Coronary artery (tissue), 2 donors: ENCODE measurements around the gene THSD7A.
"Not testable (repeated sequence)": the region's sequence is repeated elsewhere in the genome, so short reads cannot be mapped to it uniquely, and the experiment has no call there.

Experiments
- DNase-seq: peaks from one replicate; pipeline ENCODE4 v3.0.0-alpha.2; 2017; ENCODE audit warnings: low spot score
- H3K27ac ChIP-seq, 2 donors: fragments of 200-600 bp; sonication (generic); one replicate each; pipeline ENCODE4 v1.5.1; 2016 to 2019
- H3K4me3 ChIP-seq: fragments of 200-600 bp; sonication (generic); 2 replicates; pipeline ENCODE4 v1.5.1; 2016; ENCODE audit warnings: mild to moderate bottlenecking, moderate library complexity
- CTCF ChIP-seq: fragments of 200-600 bp; sonication (generic); IDR thresholded peaks from one replicate; pipeline ENCODE4 v1.5.1; 2019; ENCODE audit warnings: antibody characterized with exemption

The THSD7A gene

GRCh38 chr7:11448323-11448722 is 383.7 kb downstream of the THSD7A start:
- Histone ChIP-seq H3K4me3 (no peak overlapping the region), H3K27ac (no peak overlapping the region)
- TF ChIP-seq CTCF = no peak
- DNase-seq = no peak

DNA sequence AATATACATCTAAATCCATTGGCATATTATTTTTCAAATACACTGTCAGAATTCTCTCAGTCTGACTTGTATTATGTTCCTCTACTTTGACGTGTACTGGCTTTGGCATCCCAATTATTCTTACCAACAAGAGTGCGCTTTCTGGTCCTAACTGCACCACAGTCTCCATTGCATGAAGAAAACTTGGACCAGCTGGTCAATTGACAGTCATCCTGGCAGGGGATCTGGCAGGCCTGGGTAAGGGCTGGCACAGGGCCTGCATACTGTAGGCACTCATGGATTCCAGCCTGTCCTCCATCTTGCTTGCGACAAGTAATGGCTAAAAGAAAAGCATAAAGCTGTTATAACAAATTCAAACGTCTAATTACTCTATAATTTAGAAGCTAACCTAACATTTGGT is 384.9 kb downstream of the THSD7A start:
- H3K4me3 ChIP-seq = no peak overlapping the region
- H3K27ac ChIP-seq = no peak overlapping the region
- TF ChIP-seq CTCF = no peak
- no peak for DNase-seq

DNA sequence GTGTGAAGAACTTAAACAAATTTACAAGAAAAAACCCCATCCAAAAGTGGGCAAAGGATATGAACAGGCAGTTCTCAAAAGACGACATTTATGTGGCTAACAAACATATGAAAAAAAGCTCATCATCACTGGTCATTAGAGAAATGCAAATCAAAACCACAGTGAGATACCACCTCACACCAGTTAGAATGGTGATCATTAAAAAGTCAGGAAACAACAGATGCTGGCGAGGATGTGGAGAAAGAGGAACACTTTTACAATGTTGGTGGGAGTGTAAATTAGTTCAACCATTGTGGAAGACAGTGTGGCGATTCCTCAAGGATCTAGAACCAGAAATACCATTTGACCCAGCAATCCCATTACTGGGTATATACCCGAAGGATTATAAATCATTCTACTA is 388.1 kb downstream of the THSD7A start:
- DNase-seq, H3K4me3 ChIP-seq, H3K27ac ChIP-seq: not testable (repeated sequence)

- Histone ChIP-seq H3K27ac (no peak overlapping the region), H3K4me3 (no peak overlapping the region)
- TF ChIP-seq CTCF = no peak
- DNase-seq = no peak
Measured at GRCh38 chr7:11437994-11438393, 394.0 kb downstream of the THSD7A start.

GRCh38 chr7:11436773-11437524 is 395.0 kb downstream of the THSD7A start:
- TF ChIP-seq CTCF = no peak
- DNase-seq = no peak
- H3K4me3 ChIP-seq = no peak overlapping the region
- H3K27ac ChIP-seq = no peak overlapping the region

- no peak for DNase-seq
- Histone ChIP-seq H3K27ac (no peak overlapping the region), H3K4me3 (no peak overlapping the region)
- TF ChIP-seq CTCF = no peak
Measured at GRCh38 chr7:11436316-11436715, 395.7 kb downstream of the THSD7A start.

DNA sequence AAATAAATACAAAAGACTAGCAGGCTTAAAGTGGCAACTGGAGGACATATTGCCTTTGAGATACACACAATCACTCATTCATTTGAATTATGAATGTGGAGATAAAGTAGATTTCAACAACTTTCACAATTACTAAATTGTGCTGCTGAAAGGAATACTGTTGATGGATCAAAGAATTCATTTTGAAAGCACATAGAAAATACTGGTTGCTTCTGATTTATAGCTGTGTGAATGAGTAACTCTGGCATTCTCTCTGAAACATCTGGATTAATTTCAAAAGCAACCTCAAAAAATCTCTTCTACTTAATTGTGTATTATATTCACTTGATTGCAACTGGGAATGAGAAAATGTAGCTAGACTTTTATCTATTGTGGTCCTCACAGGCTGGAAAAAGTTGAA is 397.6 kb downstream of the THSD7A start:
- no peak for DNase-seq
- H3K4me3 ChIP-seq = no peak overlapping the region
- no peak for TF ChIP-seq CTCF
- H3K27ac ChIP-seq = no peak overlapping the region
